Amniotic epithelial cell (primary cell): ENCODE measurements around the gene LPCAT1.
A peak's percentile ranks its signal among the peaks of the same experiment; 100 is the strongest.
"Not testable (repeated sequence)": the region's sequence is repeated elsewhere in the genome, so short reads cannot be mapped to it uniquely, and the experiment has no call there.

Experiments used
- DNase-seq: peaks from one replicate; pipeline ENCODE4 v3.0.0-alpha.2; 2010; ENCODE audit warnings: low read depth

Gene LPCAT1

GRCh38 chr5:1521671-1522600 lies 1.8 kb downstream of the LPCAT1 start:
- DNase-seq: peak; percentile 56

GRCh38 chr5:1520791-1521453 lies 2.8 kb downstream of the LPCAT1 start:
- DNase-seq: no peak

GRCh38 chr5:1519631-1520210 lies 4.0 kb downstream of the LPCAT1 start:
- DNase-seq: no peak

GRCh38 chr5:1517838-1518237 lies 5.9 kb downstream of the LPCAT1 start:
- no peak for DNase-seq

- DNase-seq: peak; percentile 89
Observed at GRCh38 chr5:1516615-1517601, 6.9 kb downstream of the LPCAT1 start.

- DNase-seq: peak; percentile 67
Observed at GRCh38 chr5:1515921-1516571, 7.7 kb downstream of the LPCAT1 start.

GRCh38 chr5:1515311-1515920 lies 8.3 kb downstream of the LPCAT1 start:
- no peak for DNase-seq

GRCh38 chr5:1514819-1515310 lies 8.9 kb downstream of the LPCAT1 start:
- not testable (repeated sequence) for DNase-seq

GRCh38 chr5:1514027-1514818 lies 9.5 kb downstream of the LPCAT1 start:
- DNase-seq: no peak

- DNase-seq: no peak
Observed at GRCh38 chr5:1513326-1514026, 10.3 kb downstream of the LPCAT1 start.

- DNase-seq: no peak
Observed at GRCh38 chr5:1512541-1513291, 11.0 kb downstream of the LPCAT1 start.

- DNase-seq: peak; percentile 31
Observed at GRCh38 chr5:1511651-1512540, 11.9 kb downstream of the LPCAT1 start.

GRCh38 chr5:1511048-1511447 lies 12.7 kb downstream of the LPCAT1 start:
- no peak for DNase-seq

- DNase-seq: no peak
Observed at GRCh38 chr5:1510631-1511030, 13.1 kb downstream of the LPCAT1 start.

- no peak for DNase-seq
Observed at GRCh38 chr5:1510151-1510561, 13.6 kb downstream of the LPCAT1 start.

- no peak for DNase-seq
Observed at GRCh38 chr5:1509346-1510085, 14.2 kb downstream of the LPCAT1 start.
